Adrenal gland (tissue), 12 donors: ENCODE data around the gene PEX14. TPM values are rescaled to one million over a fixed set of nuclear protein-coding genes. Genes with fewer than 3 reads are reported as not detected.

Experiments
- DNase-seq, 7 donors: peaks; one replicate each; pipeline ENCODE4 v3.0.0-alpha.2; 2019 to 2020
- H3K27ac ChIP-seq, 5 donors: fragments of 200-600 bp; sonication (generic) in 4 of 5; 1 replicate in 3 of 5; 2 replicates in 2 of 5; pipeline versions ENCODE4 v1.5.1 to v1.8.0; 2016 to 2020; ENCODE audit warnings: mild to moderate bottlenecking in 1 of 5
- H3K27me3 ChIP-seq: fragments of 200-600 bp; 2 replicates; pipeline ENCODE4 v1.8.0; 2021
- H3K36me3 ChIP-seq, 2 donors: fragments of 200-600 bp; replicated peaks in 1 of 2; 1 replicate in 1 of 2; 2 replicates in 1 of 2; pipeline versions ENCODE4 v1.5.1 to v1.8.0; 2018 to 2022
- H3K4me1 ChIP-seq, 2 donors: fragments of 200-600 bp; replicated peaks in 1 of 2; 1 replicate in 1 of 2; 2 replicates in 1 of 2; pipeline versions ENCODE4 v1.5.1 to v1.8.0; 2018 to 2021
- H3K4me3 ChIP-seq, 4 donors: fragments of 200-600 bp; sonication (generic) in 3 of 4; one replicate each; pipeline ENCODE4 v1.5.1; 2016 to 2018
- H3K9me3 ChIP-seq, 3 donors: fragments of 200-600 bp; sonication (generic) in 1 of 3; replicated peaks in 1 of 3; 1 replicate in 2 of 3; 2 replicates in 1 of 3; pipeline versions ENCODE4 v1.5.1 to v1.8.0; 2016 to 2021
- POLR2A ChIP-seq, 2 donors: fragments of 450-650 bp; IDR thresholded peaks; one replicate each; pipeline ENCODE4 v1.6.1; 2017; ENCODE audit warnings: antibody characterized with exemption in 2 of 2, mild to moderate bottlenecking in 2 of 2, moderate library complexity in 1 of 2
- WGBS, 4 donors: extraction: QIAGEN DNeasy Blood & Tissue Kit in 2 of 4; methylation state at CpG; one replicate each; pipeline versions ENCODE4 v1.1.5 to v1.1.7; 2013 to 2017; 5-methylcytosine and 5-hydroxymethylcytosine counted together
- intact Hi-C, 2 donors: fragments of 100-400 bp; cut with DNase I; formaldehyde crosslinking; loops; one replicate each; pipeline versions ENCODE4 v1.14.1 to v1.15.0; 2022 to 2023
- polyA plus RNA-seq, 3 donors: library from polyadenylated mRNA; stranded (reverse); fragments of 200-250 nt in 2 of 3; fragments of 350-450 nt in 1 of 3; fragmentation: Illumina TruSeq in 1 of 3; extraction: RNeasy Lipid Tissue Mini Kit (QIAGEN cat#74804) in 1 of 3; gene quantifications; one replicate each; pipeline ENCODE4 v1.2.3, GENCODE V29; 2013 to 2014
- total RNA-seq, 9 donors: library from RNA; depleted of rRNA in 4 of 9; stranded (reverse); fragments of >200 nt in 4 of 9; fragments of 120-200 nt in 1 of 9; fragmentation: NEBNext Ultra II Directional in 1 of 9; extraction: Animal tissue kit (Norgen Biotek cat#: 25700) in 1 of 9; gene quantifications; one replicate each; pipeline versions ENCODE4 v1.1.0 to v1.2.4, GENCODE V29; 2013 to 2023
- TF ChIP-seq, protein P1 (sequence below), 6 experiments: fragments of 450-650 bp in 4 of 6; fragments of 200-600 bp in 2 of 6; sonication (generic) in 1 of 6; IDR thresholded peaks; 1 replicate in 5 of 6; 2 replicates in 1 of 6; pipeline versions ENCODE4 v1.5.1 to v1.8.0; 2016 to 2021; ENCODE audit warnings: antibody characterized with exemption in 6 of 6, mild to moderate bottlenecking in 2 of 6, moderate library complexity in 1 of 6
- donor health status: healthy with polysubstance abuse.
- donor health status: Bipolar disorder and iron deficiency.
- donor health status: DM: yes; HTN: yes; CAD: no.
- donor health status: DM: no; HTN: no; CAD: no.
- donor health status: DM: no; HTN: no; CAD: no.
- donor health status: DM: yes; HTN: yes; CAD: no.

The PEX14 gene
- total and polyA plus RNA-seq, 12 donors: 9.7 to 23.9 (median 18.1) TPM

DNA sequence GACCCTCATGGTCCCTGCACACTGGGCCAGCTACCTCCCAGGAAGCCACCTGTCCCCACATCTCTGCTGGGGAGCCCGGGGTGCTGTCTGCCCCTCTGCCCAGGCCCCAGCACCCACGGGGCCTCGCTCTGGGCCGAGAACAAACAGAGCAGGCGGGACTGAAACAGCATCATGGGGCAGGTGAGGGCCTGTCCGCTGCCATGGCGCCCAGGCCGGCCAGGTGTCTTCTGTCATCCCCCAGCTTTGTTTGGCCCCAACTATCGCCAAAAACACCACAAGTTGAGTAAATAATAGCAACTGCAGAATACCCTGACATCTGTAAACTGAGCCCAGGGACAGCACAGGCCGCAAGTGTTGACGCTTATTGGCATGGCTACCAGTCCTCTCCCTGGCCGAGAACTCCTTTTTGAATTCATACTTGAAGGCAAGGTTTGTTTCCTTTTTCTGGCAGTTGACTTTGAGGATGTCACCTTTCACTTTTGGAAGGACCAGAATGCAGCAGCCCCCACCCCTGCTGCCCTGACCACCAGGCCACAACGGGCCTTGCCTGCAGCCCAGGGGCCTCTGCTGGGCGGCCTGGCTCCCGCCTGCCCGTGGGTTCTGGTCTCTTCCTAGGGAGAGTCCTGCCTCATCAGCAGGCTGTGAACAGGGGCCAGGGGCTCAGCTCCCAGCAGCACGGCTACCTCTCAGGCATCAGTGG, 169.0 kb downstream of the PEX14 start:
- no peak overlapping the region for H3K27ac ChIP-seq
- intact Hi-C loops: no loop called here
- H3K36me3 ChIP-seq: no peaks in the 10 kb centered on the region
- H3K27me3 ChIP-seq: no peaks in the 10 kb centered on the region
- 82 to 96% (median 93%) methylated on average over 4 to 17 of the region's 17 CpGs for WGBS, 4 donors
- no peak overlapping the region for H3K4me3 ChIP-seq
- H3K9me3 ChIP-seq: no peaks in the 10 kb centered on the region
- TF ChIP-seq POLR2A (IDR thresholded peaks at IDR 0.05): no peak
- TF ChIP-seq, protein P1, sequence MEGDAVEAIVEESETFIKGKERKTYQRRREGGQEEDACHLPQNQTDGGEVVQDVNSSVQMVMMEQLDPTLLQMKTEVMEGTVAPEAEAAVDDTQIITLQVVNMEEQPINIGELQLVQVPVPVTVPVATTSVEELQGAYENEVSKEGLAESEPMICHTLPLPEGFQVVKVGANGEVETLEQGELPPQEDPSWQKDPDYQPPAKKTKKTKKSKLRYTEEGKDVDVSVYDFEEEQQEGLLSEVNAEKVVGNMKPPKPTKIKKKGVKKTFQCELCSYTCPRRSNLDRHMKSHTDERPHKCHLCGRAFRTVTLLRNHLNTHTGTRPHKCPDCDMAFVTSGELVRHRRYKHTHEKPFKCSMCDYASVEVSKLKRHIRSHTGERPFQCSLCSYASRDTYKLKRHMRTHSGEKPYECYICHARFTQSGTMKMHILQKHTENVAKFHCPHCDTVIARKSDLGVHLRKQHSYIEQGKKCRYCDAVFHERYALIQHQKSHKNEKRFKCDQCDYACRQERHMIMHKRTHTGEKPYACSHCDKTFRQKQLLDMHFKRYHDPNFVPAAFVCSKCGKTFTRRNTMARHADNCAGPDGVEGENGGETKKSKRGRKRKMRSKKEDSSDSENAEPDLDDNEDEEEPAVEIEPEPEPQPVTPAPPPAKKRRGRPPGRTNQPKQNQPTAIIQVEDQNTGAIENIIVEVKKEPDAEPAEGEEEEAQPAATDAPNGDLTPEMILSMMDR (IDR thresholded peaks at IDR 0.05): no peak
- no peaks in the 10 kb centered on the region for H3K4me1 ChIP-seq
- no peak for DNase-seq

DNA sequence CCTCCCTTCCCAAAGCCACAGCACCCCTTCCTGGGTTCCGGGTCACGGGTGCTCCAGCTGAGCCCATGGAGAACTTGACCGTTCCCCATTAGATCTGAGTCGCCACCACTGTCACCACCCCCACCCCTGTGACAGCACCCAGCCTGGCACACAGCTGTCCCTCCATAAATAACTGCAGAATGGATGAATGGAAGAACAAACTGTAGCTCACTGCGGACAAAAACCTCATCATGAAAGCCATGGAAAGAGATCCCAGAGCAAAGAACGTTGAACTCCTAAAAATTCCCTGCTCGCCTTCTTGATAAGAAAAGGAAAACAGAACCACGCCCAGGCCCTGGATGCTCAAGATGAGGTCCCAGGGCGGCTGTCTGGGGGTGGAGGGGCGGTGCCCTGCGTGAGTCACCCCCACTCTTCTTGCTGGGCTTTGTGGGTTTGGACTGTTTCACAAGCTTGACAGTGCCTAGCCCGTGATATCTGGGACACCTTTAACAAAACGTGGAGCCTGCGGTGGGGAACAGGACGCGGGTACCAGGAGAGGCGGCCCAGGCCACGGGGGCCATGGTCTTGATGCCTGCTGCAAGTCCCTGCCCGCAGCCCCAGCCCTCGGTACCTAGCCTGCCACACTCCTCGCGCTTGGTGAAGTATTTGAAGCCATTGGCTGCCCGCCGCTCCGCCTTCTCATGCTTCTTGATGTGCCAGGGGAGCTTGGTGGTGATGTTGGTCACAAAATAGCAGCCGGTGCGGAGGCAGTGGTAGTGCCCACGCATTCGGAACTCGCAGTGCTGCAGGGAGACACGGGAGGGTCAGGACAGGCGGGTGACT, 169.8 kb downstream of the PEX14 start:
- TF ChIP-seq, protein P1 (IDR thresholded peaks at IDR 0.05): no peak
- TF ChIP-seq POLR2A (IDR thresholded peaks at IDR 0.05): no peak
- H3K9me3 ChIP-seq: no peaks in the 10 kb centered on the region
- H3K4me1 ChIP-seq: no peaks in the 10 kb centered on the region
- no peak overlapping the region for H3K4me3 ChIP-seq
- H3K36me3 ChIP-seq: no peaks in the 10 kb centered on the region
- no peak for DNase-seq
- intact Hi-C loops: no loop called here
- H3K27ac ChIP-seq: no peak overlapping the region
- 92 to 95% (median 94%) methylated on average over 29 to 32 of the region's 32 CpGs for WGBS, 4 donors
- H3K27me3 ChIP-seq: no peaks in the 10 kb centered on the region

DNA sequence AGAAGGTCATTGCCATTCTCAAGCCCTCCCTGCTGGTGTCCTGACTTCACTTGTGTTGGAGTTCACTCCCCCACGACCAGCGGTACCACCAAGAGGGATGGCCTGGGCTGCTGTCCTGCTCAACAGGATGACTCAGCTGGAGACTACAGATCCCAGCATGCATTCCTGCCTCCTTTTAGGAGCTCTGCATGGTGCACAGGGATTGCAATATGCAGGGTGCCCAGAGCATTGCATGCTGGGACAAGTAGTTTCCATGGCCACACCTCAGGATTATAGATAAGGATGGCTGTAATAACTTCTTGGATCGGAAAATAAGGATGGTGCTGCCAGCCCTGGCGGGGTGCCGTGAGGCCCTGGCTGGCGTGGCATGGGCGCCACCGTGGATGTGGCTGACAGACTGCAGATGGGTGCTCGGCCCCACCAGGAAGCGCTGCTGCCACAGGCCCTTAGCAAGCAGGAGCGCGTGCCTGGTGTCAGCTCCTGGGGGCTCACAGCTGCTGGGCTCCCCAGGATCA, 171.7 kb downstream of the PEX14 start:
- no peak overlapping the region for H3K27ac ChIP-seq
- H3K36me3 ChIP-seq: no peaks in the 10 kb centered on the region
- no peak overlapping the region for H3K4me3 ChIP-seq
- no peaks in the 10 kb centered on the region for H3K4me1 ChIP-seq
- TF ChIP-seq POLR2A (IDR thresholded peaks at IDR 0.05): no peak
- 91 to 96% (median 94%) methylated on average over 7 to 12 of the region's 12 CpGs for whole genome bisulfite sequencing, 4 donors
- peak in 2 of 7 donors; percentile 43 to 58 for DNase-seq
- no peaks in the 10 kb centered on the region for H3K27me3 ChIP-seq
- intact Hi-C loops: no loop called here
- H3K9me3 ChIP-seq: no peaks in the 10 kb centered on the region

DNA sequence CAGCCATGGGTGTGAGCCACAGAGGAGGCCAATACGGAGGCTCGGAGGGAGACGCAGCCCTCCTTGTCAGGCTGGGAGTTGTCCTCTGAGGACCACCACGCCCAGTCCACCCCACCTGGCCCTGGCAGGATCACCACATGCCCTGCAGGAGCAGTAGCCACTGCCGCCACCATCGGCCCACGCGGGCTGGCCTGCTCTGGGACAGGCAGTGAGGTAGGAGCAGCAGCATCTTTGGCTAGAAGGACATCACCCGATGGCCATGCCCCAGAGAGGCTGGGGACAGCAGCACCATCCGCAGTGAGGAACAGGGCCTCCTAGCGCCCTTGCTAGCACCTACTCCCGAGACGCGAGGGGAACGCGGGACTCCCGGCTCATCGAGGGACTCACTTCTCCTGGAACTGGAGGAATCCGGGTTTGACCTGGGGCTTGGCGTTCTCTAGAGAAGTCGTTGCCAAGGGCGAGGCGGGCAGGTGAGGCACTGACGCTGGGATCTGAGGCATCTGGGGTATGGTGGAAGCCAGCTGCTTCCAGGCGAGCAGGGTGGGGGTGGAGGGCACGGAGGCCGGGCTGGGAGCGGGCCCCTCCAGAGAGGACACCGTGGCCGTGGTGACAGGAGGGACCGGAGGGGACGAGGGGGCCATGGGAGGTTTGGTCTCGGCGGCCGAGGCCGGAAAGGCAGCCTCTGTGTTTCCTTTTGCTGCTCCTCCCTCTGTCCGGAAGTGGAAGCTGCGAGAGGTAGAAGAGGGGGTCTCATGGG, 172.8 kb downstream of the PEX14 start:
- TF ChIP-seq POLR2A (IDR thresholded peaks at IDR 0.05): no peak
- H3K4me3 ChIP-seq: no peak overlapping the region
- no peaks in the 10 kb centered on the region for H3K4me1 ChIP-seq
- WGBS, 4 donors: 92 to 95% (median 93%) methylated on average over 20 to 38 of the region's 38 CpGs
- no peak overlapping the region for H3K27ac ChIP-seq
- no peak for DNase-seq
- no peaks in the 10 kb centered on the region for H3K27me3 ChIP-seq
- intact Hi-C loops: no loop called here
- no peaks in the 10 kb centered on the region for H3K36me3 ChIP-seq
- no peaks in the 10 kb centered on the region for H3K9me3 ChIP-seq
